SKM-1 treated with dmso at 0.1 percent for 144 hours (cell line): ENCODE results near the gene CPM.

ENCODE experiments used
- DNase-seq: peaks from one replicate; lab custom pipeline; 2025; ENCODE audit not compliant: unreplicated experiment; lab: John Stamatoyannopoulos, UW

Gene CPM

DNA sequence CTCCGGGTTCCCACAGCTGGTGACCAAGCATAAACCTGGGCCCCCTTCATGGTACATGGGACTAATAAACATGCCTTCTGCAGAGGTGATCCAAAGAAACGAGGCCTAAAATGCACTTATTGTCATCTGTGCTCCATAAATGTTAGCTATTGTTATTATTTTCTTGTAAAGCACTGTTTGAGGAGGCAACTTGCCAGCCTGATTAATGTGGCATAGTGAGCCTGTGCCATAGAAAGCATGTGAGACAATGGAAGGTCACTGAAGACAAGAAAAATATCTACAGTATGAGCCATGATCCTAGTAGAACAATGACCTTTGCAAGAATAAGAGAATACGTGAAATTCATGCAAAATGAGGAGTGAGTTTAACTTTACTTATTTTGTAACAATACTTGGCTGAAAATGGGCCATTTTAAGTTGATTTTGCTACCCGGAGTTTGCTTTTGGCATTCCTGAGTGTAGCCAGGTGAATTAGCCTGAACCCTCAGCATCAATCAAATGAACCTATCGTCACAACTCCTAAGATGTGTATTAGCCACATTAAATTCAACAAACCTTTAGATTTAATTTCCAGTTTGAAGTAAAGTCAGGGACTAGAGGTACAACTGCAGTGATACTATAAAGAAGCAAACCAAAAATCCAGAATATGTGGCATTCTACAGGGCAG lies 52.2 kb downstream of the CPM start:
- DNase-seq: no peak

DNA sequence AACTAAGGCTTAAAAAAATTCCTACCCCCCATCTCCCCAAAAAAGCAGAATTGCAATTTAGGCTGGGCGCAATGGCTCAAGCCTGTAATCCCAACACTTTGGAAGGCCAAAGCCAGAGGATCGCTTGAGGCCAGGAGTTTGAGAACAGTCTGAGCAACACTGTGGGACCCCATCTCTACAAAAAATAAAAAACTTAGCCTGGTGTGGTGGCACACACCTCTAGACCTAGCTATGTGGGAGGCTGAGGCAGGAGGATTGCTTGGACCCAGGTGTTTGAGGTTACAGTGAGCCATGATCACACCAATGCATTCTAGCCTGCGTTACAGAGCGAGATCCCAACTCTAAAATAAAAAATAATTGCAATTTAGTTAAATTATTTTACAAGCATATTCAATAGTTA lies 54.1 kb downstream of the CPM start:
- DNase-seq: no peak

GRCh38 chr12:68878283-68878682 lies 54.7 kb downstream of the CPM start:
- DNase-seq: no peak

DNA sequence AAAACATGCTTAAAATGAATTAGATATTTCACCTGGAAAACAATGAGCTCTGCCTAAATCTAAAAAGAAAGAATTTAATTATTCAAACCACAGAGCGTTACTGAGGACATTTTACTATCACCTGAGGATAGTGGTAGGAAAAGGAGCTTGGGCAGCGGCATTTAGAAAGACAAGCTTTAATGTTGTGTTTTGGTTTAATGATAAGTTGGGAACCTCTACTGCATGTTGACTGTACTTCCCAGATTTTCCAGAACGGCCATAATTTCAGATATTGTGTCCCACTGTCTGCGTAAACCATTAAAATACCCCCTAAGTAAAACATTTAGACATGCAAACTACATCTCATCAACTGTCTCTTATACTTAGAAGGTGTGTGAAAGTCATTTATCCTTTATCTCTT lies 55.4 kb downstream of the CPM start:
- no peak for DNase-seq

DNA sequence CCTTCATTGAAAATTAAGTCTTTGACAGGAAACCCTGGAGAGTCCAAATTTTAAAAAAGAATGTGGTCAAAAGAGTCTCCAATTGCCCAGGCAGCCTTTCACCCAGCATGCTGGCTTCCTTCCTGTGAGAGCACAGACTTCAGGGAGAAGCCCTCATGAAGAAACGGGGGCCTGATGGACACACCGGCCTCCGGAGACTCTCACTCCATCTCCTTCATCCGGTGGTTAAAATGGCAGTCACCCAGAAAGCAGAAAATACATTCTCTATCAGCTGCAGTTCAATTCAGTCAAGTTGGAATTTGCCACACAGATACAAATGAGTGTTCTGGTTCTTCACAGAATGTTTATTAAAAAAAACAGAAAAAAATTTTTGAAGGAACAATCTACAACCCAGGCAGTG lies 56.5 kb downstream of the CPM start:
- no peak for DNase-seq

GRCh38 chr12:68873316-68873715 lies 59.7 kb downstream of the CPM start:
- no peak for DNase-seq

DNA sequence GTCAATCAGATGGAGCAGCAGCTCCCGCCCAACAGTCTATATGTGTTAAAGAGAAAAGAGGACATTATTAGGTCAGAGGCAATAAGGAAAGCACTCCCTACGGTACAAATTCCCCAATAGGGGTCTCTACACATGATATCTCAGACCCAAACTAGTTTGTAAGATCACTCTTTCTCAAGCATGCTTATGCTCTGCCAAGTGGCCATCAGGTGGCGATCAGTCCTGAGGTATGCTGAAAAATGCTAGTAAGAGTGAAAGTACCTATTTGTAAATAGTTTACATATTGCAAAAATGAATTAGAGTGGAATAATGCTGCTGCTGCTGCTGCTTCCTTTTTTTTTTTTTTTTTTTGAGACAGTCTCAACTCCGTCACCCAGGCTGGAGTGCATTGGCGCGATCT lies 61.0 kb downstream of the CPM start:
- DNase-seq: peak; percentile 1

DNA sequence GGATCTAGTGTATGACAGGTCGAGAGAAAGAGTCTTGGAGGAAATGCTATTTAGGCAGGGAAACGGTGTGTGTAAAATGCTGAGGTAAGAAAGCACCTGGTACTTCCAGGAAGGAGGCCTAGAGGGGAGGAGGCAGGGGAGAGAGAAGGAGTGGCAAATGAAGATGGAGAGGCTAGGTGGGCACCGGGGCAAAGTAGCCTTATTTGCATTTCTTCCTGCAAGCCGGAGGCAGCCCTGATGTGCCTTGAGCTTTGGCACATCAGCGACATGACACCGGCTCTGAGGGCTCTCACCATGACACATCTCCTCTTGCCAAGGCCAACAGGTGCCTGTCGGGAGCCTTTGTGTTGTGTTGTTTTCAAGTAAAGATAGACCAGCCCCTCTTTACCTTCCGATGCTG lies 61.6 kb downstream of the CPM start:
- DNase-seq: no peak

GRCh38 chr12:68870443-68870842 lies 62.5 kb downstream of the CPM start:
- no peak for DNase-seq

DNA sequence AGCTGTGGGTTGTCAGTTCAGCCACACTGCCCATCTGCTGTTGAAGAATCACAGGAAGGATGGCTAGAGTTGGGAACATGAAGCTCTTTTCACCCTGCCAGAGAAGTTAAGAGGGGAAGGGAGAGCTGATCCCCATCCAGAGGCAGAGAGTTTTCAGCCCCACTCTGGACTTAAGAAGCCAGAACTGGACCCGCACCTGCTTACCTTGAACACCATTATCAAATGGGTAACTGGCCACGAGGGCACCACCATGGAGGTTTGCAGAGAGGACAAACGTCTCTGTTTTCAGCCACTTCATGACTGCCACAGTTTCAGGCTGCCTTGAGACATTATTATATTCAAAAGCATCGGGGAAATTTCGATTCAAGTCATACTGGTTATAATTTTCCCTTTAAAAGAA lies 63.0 kb downstream of the CPM start:
- no peak for DNase-seq

DNA sequence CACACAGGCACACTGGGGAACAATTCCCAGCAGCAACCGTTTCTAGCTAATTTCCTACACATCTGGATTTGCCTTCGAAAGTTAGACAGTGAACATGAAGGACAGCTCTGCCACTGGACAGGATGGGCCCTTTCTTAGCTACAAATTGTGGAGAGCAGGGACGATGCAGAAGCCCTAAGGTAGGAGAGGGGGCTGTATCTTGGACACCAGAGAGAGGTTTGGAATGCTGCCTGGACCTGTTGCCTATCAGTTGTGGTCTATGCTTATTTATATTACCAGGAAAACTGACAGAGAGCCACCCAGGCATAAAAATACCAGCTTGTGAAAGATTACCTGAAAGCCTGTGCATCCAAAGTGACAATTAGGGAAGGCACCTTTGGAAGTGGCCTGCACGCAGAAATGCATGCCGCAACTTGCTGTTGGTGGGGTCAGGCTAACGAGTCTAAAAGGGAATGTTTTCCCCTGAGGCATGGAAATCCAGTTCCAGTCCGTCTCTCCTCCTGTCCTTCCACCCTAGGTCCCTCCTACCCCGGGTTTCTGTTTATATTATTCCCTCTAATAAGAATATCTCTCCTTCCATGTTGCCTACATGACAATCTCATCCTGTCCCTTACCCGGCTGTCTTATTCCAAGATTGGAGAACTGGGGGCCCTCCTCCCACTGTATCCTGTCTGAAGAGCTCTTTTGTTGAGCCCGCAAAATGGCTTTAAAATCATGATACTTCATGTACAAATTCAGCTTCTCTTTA lies 64.8 kb downstream of the CPM start:
- DNase-seq: no peak

- no peak for DNase-seq
These were observed 65.4 kb downstream of the CPM start for GRCh38 chr12:68867606-68868005.

GRCh38 chr12:68866950-68867349 lies 66.0 kb downstream of the CPM start:
- DNase-seq: no peak

DNA sequence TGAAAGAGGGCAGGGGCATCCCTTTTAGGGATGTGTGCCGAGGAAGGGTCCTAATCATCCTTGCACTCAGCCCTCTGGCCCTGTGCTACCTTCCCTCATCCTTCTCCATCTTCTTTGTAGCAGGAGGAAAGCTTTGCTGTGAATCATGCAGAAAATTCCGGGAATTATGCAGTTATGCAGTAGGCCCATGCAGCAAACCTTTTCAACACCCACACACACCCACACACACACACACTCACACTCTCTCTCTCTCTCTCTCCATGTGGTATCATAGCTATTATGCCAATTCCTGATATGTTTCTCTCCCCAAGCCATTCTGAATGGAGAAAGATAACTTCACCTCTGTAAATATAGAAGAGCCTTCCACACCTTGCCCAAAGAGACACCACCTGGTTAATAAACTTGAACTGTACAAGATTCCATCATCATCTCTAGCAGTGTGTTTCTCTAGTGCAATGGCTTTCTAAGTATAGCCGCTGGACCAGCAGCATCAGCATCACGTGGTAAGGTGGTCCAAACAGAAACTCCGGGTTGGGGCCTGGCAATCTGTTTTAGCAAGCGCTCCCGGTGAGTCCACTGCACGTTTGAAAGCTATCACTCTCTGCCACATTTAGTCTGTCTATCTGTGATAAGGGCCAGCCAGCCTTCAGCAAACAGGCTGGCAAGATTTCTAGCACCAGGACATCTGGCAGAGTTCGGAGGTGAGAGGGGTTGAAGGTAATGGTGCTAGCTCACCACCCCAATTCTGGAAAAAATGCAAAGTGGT lies 67.4 kb downstream of the CPM start:
- DNase-seq: no peak

GRCh38 chr12:68864604-68865003 lies 68.4 kb downstream of the CPM start:
- no peak for DNase-seq

DNA sequence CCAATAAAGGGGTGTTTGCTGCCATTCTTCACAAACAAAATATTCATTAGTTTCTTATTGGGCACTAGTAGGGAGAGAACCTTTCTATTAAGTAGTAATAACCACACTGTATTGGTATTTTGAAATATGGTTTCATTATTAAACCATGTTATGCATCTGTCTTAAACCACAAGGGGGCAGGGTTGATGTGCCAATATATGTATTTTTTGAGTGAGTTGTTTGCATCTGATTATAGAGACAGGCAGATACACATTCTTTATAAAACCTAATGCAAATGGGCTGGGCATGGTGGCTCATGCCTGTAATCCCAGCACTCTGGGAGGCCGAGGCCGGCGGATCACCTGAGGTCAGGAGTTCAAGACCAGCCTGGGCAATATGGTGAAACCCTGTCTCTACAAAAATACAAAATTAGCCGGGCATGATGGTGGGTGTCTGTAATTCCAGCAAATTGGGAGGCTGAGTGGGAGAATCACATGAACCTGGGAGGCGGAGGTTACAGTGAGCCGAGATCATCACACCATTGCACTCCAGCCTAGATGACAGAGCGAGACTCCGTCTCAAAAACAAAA lies 69.0 kb downstream of the CPM start:
- peak; percentile 16 for DNase-seq

GRCh38 chr12:68863109-68863770 lies 69.7 kb downstream of the CPM start:
- DNase-seq: no peak

DNA sequence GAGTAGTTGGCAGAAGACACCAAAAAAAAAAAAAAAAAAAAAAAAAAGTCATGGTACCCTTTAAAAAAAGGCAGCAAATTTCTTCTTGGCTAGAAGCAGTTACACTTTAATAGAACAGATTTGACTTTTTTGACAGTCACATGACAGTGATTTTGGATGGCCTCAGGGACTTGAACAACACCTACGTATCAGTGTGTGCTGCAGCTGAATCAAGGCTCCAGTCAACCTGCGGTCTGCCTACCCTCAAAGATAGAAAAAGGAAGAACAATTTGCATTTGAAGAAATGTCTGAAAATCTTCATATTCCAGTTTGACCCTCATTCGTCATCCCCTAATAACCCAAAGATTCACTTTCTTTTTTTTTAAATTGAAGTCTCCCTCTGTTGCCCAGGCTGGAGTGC lies 71.1 kb downstream of the CPM start:
- no peak for DNase-seq

DNA sequence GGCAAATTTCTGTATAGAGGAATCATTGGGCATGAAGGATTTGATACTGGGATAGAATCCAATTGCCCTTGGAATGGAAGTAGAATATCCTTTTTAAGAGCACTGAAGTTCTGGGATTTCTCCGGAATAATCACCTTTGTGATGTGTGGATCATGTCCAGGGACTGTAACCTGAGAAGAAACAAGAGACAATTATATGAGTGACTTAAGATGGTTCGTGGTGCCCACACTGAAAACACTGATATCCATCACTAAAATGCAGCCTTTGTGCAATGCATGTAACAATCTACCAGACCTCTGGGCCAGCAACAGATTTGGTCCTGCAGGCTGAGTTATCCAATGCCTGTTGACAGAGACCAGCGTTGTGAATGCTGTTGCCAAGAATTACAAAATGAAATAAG lies 76.5 kb downstream of the CPM start:
- DNase-seq: no peak

DNA sequence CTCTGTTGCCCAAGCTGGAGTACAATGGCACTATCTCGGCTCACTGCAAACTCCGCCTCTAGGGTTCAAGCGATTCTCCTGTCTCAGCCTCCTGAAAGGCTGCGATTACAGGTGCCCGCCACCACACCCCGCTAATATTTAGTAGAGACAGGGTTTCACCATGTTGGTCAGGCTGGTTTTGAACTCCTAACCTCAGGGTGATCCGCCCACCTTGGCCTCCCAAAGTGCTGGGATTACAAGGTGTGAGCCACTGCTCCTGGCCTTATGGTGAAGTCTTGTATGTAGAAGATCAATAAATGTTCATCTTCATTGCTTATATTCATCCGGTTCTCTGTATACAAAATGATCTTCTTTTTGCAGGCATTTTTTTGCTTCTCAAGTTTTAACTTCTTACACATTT lies 77.2 kb downstream of the CPM start:
- DNase-seq: no peak

DNA sequence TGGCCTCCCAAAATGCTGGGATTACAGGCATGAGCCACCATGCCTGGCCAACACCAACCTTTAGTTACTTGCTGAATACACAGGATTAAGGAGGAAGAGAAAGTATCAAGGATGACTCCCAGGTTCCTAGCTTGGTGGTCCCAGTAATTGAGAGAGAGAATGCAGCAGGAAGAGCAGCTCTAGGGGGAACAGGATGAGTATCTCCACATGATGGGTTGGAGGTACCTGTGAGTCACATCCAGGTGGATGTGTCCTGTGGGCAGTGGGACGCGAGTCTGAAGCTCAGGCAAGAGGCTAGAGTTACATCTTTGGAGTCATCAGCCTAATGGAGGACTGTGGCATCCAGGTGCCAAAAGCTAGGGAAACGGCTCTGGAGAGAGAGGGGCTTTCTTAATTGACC lies 77.9 kb downstream of the CPM start:
- DNase-seq: no peak
